Thyroid gland (tissue), 4 donors: ENCODE data around the gene TAF9B. TPM values are rescaled to one million over a fixed set of nuclear protein-coding genes. Genes with fewer than 3 reads are reported as not detected.

Source experiments
- DNase-seq, 2 donors: peaks; one replicate each; pipeline ENCODE4 v3.0.0-alpha.2; 2019
- H3K27ac ChIP-seq, 3 donors: fragments of 200-600 bp; sonication (generic); 1 replicate in 2 of 3; 2 replicates in 1 of 3; pipeline ENCODE4 v1.5.1; 2016 to 2019; ENCODE audit warnings: mild to moderate bottlenecking in 1 of 3, moderate library complexity in 1 of 3
- H3K27me3 ChIP-seq: fragments of 200-600 bp; sonication (generic); one replicate; pipeline ENCODE4 v1.5.1; 2019
- H3K36me3 ChIP-seq, 2 donors: fragments of 200-600 bp; sonication (generic); one replicate each; pipeline ENCODE4 v1.5.1; 2016 to 2019
- H3K4me1 ChIP-seq, 2 donors: fragments of 200-600 bp; sonication (generic); one replicate each; pipeline ENCODE4 v1.5.1; 2017 to 2019
- H3K4me3 ChIP-seq, 3 donors: fragments of 200-600 bp; sonication (generic); replicated peaks in 1 of 3; 1 replicate in 2 of 3; 2 replicates in 1 of 3; pipeline ENCODE4 v1.5.1; 2016; ENCODE audit warnings: mild to moderate bottlenecking in 1 of 3
- H3K9me3 ChIP-seq: fragments of 200-600 bp; sonication (generic); one replicate; pipeline ENCODE4 v1.5.1; 2017
- POLR2A ChIP-seq, 2 donors: fragments of 450-650 bp; IDR thresholded peaks; one replicate each; pipeline ENCODE4 v1.6.1; 2017; ENCODE audit warnings: antibody characterized with exemption in 2 of 2, mild to moderate bottlenecking in 2 of 2, moderate library complexity in 1 of 2
- WGBS, 2 donors: methylation state at CpG; one replicate each; pipeline ENCODE4 v1.1.5; 2017; 5-methylcytosine and 5-hydroxymethylcytosine counted together
- intact Hi-C: fragments of 100-400 bp; cut with DNase I; formaldehyde crosslinking; loops from one replicate; pipeline ENCODE4 v1.15.1; 2023
- total RNA-seq, 4 donors: library from RNA; depleted of rRNA; stranded (reverse); fragments of >200 nt; gene quantifications; one replicate each; pipeline ENCODE4 v1.2.3, GENCODE V29; 2016
- TF ChIP-seq, protein P1 (sequence below), 6 experiments: fragments of 200-600 bp in 3 of 6; fragments of 450-650 bp in 3 of 6; sonication (generic) in 3 of 6; IDR thresholded peaks; one replicate each; pipeline ENCODE4 v1.5.1; 2016 to 2019; ENCODE audit warnings: antibody characterized with exemption in 6 of 6, mild to moderate bottlenecking in 2 of 6, inconsistent platforms in 1 of 6, moderate library complexity in 1 of 6

TAF9B gene
- total RNA-seq, 4 donors from 2014 or later = 23.0 to 35.2 (median 25.9) TPM

- intact Hi-C loops = no loop called here
- Histone ChIP-seq H3K4me1 (no peaks in the 10 kb centered on the region), H3K36me3 (peaks cover 35 to 48% of the 10 kb centered on the region in 2 donors), H3K4me3 (no peak overlapping the region), H3K9me3 (no peaks in the 10 kb centered on the region), H3K27me3 (no peaks in the 10 kb centered on the region), H3K27ac (no peak overlapping the region)
- 79 to 83% methylated on average over 9 of the region's 9 CpGs for WGBS, 2 donors
- TF ChIP-seq POLR2A (IDR thresholded peaks at IDR 0.05) = no peak
- TF ChIP-seq, protein P1, sequence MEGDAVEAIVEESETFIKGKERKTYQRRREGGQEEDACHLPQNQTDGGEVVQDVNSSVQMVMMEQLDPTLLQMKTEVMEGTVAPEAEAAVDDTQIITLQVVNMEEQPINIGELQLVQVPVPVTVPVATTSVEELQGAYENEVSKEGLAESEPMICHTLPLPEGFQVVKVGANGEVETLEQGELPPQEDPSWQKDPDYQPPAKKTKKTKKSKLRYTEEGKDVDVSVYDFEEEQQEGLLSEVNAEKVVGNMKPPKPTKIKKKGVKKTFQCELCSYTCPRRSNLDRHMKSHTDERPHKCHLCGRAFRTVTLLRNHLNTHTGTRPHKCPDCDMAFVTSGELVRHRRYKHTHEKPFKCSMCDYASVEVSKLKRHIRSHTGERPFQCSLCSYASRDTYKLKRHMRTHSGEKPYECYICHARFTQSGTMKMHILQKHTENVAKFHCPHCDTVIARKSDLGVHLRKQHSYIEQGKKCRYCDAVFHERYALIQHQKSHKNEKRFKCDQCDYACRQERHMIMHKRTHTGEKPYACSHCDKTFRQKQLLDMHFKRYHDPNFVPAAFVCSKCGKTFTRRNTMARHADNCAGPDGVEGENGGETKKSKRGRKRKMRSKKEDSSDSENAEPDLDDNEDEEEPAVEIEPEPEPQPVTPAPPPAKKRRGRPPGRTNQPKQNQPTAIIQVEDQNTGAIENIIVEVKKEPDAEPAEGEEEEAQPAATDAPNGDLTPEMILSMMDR (IDR thresholded peaks at IDR 0.05) = no peak
- no peak for DNase-seq
Observed at GRCh38 chrX:78119521-78120227, 19.8 kb downstream of the TAF9B start.

- WGBS, 2 donors = 91 to 100% methylated on average over 1 of the region's 1 CpG
- Histone ChIP-seq H3K4me3 (no peak overlapping the region), H3K9me3 (no peaks in the 10 kb centered on the region), H3K4me1 (no peaks in the 10 kb centered on the region), H3K27me3 (no peaks in the 10 kb centered on the region), H3K27ac (no peak overlapping the region), H3K36me3 (peaks cover 45 to 52% of the 10 kb centered on the region in 2 donors)
- no peak for DNase-seq
- intact Hi-C loops = no loop called here
- no peak for TF ChIP-seq POLR2A (IDR thresholded peaks at IDR 0.05)
- TF ChIP-seq, protein P1 (IDR thresholded peaks at IDR 0.05) = no peak
Observed at GRCh38 chrX:78118628-78119027, 20.8 kb downstream of the TAF9B start.

DNA sequence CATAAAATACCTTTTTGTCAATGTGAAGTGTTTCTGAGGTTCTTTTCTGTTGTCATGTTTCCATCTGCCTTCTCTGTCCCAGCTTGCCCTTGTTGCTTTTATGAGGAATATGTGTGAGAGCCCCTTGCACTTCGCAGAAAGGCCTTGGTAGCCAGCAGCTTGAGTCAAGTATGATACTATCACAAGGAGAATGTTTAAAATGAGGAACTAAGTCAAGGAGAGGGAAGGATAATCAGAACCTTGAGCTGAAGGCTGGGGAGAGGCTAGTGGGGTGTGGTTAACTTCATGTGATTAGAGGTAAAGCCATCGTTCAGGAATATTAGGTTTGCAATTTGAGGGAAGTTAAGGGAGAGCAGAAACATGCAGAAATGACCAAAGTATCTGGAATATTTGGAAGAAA, 22.7 kb downstream of the TAF9B start:
- DNase-seq = no peak
- Histone ChIP-seq H3K4me1 (no peaks in the 10 kb centered on the region), H3K9me3 (no peaks in the 10 kb centered on the region), H3K27me3 (no peaks in the 10 kb centered on the region), H3K27ac (no peak overlapping the region), H3K36me3 (peaks cover 44 to 47% of the 10 kb centered on the region in 2 donors), H3K4me3 (no peak overlapping the region)
- WGBS, 2 donors = 84 to 92% methylated on average over 2 of the region's 2 CpGs
- intact Hi-C loops = no loop called here
- TF ChIP-seq, protein P1 (IDR thresholded peaks at IDR 0.05) = no peak
- no peak for TF ChIP-seq POLR2A (IDR thresholded peaks at IDR 0.05)

DNA sequence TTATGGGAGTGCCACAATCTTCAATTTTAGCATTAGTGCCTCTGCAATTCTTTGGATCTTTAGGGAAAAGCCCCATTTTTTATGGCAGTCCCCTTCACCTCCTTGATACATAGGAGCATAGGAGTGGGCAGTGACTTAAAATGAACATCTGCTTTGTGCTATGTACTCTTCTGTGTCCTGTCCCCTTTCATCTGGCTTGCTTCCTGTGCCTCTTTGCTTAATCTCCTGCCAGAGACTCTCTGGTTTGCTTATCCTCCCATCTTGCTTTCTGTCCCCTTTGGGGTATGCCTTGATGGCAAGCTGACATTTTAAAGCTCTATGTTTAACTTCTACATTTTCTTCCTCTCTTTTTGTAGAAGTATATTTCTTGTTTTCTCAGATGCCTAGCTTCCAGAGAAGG, 23.1 kb downstream of the TAF9B start:
- Histone ChIP-seq H3K4me1 (no peaks in the 10 kb centered on the region), H3K27me3 (no peaks in the 10 kb centered on the region), H3K4me3 (no peak overlapping the region), H3K9me3 (no peaks in the 10 kb centered on the region), H3K36me3 (peaks cover 44 to 46% of the 10 kb centered on the region in 2 donors), H3K27ac (no peak overlapping the region)
- TF ChIP-seq, protein P1 (IDR thresholded peaks at IDR 0.05) = no peak
- TF ChIP-seq POLR2A (IDR thresholded peaks at IDR 0.05) = no peak
- intact Hi-C loops = no loop called here
- no peak for DNase-seq

GRCh38 chrX:78111140-78111931, 28.1 kb downstream of the TAF9B start:
- no peak overlapping the region for H3K4me3 ChIP-seq
- 92 to 93% methylated on average over 10 of the region's 10 CpGs for WGBS, 2 donors
- peaks cover 19 to 34% of the 10 kb centered on the region in 2 donors for H3K36me3 ChIP-seq
- H3K27ac ChIP-seq = no peak overlapping the region
- intact Hi-C loops = no loop called here
- no peak for DNase-seq
- TF ChIP-seq, protein P1 (IDR thresholded peaks at IDR 0.05) = no peak
- TF ChIP-seq POLR2A (IDR thresholded peaks at IDR 0.05) = no peak
- H3K27me3 ChIP-seq = no peaks in the 10 kb centered on the region
- no peaks in the 10 kb centered on the region for H3K9me3 ChIP-seq
- H3K4me1 ChIP-seq = peaks cover 7 to 16% of the 10 kb centered on the region in 2 donors
